Stimulated activated naive CD8-positive, alpha-beta T cell treated with anti-CD3 and anti-CD28 coated beads, Interleukin-15, Interleukin-2, amounts not matched to agents 100 ng/mL and 50 ng/mL, for 24 hours (primary cell): ENCODE data around the gene PNPLA1.
A peak's percentile ranks its signal among the peaks of the same experiment; 100 is the strongest.

Experiments used
- H3K27ac Mint-ChIP-seq: one replicate; pipeline ENCODE4 v1.8.0; 2021; ENCODE audit warnings: mild to moderate bottlenecking, mixed read lengths
- H3K27me3 Mint-ChIP-seq: one replicate; pipeline ENCODE4 v1.8.0; 2021; ENCODE audit warnings: mixed read lengths
- H3K36me3 Mint-ChIP-seq: one replicate; pipeline ENCODE4 v1.8.0; 2021; ENCODE audit warnings: low read depth, mixed read lengths
- H3K4me1 Mint-ChIP-seq: one replicate; pipeline ENCODE4 v1.8.0; 2021; ENCODE audit warnings: low read depth, mixed read lengths
- H3K4me3 Mint-ChIP-seq: one replicate; pipeline ENCODE4 v1.8.0; 2021; ENCODE audit warnings: mild to moderate bottlenecking, mixed read lengths
- H3K9me3 Mint-ChIP-seq: one replicate; pipeline ENCODE4 v1.8.0; 2021; ENCODE audit warnings: mixed read lengths

Gene PNPLA1

GRCh38 chr6:36241728-36242127 lies 28.1 kb upstream of the PNPLA1 start:
- no peaks in the 10 kb centered on the region for H3K36me3 Mint-ChIP-seq
- H3K4me1 Mint-ChIP-seq: peaks cover 17% of the 10 kb centered on the region
- no peak overlapping the region for H3K27ac Mint-ChIP-seq
- no peak overlapping the region for H3K4me3 Mint-ChIP-seq
- no peaks in the 10 kb centered on the region for H3K9me3 Mint-ChIP-seq
- peaks cover 7% of the 10 kb centered on the region for H3K27me3 Mint-ChIP-seq

GRCh38 chr6:36242161-36242560 lies 27.7 kb upstream of the PNPLA1 start:
- H3K27me3 Mint-ChIP-seq: peaks cover 7% of the 10 kb centered on the region
- H3K9me3 Mint-ChIP-seq: no peaks in the 10 kb centered on the region
- H3K36me3 Mint-ChIP-seq: no peaks in the 10 kb centered on the region
- H3K4me1 Mint-ChIP-seq: peaks cover 17% of the 10 kb centered on the region
- H3K27ac Mint-ChIP-seq: peak overlapping the region; percentile 18
- no peak overlapping the region for H3K4me3 Mint-ChIP-seq

- Mint-ChIP-seq H3K36me3 (no peaks in the 10 kb centered on the region), H3K27me3 (peaks cover 7% of the 10 kb centered on the region), H3K27ac (no peak overlapping the region), H3K4me1 (peaks cover 17% of the 10 kb centered on the region), H3K4me3 (no peak overlapping the region), H3K9me3 (no peaks in the 10 kb centered on the region)
These were observed 27.2 kb upstream of the PNPLA1 start for GRCh38 chr6:36242626-36243025.

DNA sequence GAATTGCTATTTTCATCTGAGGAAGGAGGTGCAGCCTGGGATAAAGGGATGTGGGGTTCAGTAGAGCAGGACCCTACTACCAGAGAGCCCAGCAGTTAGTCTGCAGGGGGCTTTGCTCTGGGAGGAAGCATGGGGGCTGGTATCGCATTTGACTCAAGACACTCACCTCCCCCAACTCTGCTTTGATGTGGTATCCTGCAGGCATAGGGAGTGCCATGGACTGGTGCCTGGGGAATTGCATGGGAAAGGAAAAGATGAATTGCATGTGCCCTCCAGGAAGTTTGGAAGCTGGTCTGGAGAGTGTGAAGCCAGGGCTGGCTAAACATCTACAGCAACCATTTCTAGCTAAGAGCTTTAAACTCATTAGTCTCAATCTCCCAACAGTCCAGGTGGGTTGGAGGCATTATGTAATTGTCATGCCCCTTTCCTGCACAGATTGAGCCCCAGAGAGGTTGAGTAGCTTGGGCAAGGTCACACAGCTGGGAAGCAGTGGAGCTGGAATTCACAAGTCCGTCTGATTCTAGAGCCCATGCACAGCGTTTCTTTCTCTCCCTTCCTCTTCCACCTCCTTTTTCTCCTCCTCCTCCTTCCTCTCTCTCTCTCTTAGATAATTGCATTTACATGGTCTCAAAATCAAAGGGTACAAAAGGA lies 26.2 kb upstream of the PNPLA1 start:
- no peak overlapping the region for H3K27ac Mint-ChIP-seq
- no peak overlapping the region for H3K4me3 Mint-ChIP-seq
- peaks cover 7% of the 10 kb centered on the region for H3K27me3 Mint-ChIP-seq
- H3K4me1 Mint-ChIP-seq: peaks cover 17% of the 10 kb centered on the region
- H3K36me3 Mint-ChIP-seq: no peaks in the 10 kb centered on the region
- no peaks in the 10 kb centered on the region for H3K9me3 Mint-ChIP-seq

DNA sequence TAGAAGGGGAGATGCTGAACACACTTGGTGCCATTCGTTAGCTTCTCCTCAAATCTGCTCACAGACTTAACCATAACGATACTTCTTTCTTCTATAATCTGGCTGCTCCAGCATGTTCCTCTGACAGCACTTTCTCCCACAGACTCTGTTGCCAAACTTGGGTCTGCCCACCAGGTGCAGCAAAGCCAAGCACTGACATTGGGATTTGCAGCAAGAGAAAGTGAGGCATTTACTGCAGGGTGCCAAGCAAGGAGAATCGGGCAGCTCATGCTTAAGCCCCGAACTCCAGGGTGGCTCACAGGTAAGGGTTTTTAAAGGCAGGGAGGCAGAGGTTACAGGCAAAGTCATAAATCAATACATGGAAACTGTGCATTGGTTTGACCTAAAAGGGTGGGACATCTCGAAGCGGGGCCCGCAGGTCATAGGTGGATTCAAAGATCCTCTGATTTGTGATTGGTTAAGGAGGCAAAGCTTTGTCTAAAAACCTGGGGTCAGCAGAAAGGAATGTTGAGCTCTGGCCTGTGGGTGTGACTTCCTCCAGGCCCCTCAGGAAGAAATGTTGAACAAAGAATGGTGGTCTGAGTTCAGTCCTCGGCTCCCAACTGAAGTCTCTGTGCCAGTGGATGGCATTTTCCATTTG lies 25.1 kb upstream of the PNPLA1 start:
- Mint-ChIP-seq H3K36me3 (no peaks in the 10 kb centered on the region), H3K4me3 (no peak overlapping the region), H3K9me3 (no peaks in the 10 kb centered on the region), H3K27me3 (peaks cover 7% of the 10 kb centered on the region), H3K27ac (no peak overlapping the region), H3K4me1 (peaks cover 17% of the 10 kb centered on the region)

DNA sequence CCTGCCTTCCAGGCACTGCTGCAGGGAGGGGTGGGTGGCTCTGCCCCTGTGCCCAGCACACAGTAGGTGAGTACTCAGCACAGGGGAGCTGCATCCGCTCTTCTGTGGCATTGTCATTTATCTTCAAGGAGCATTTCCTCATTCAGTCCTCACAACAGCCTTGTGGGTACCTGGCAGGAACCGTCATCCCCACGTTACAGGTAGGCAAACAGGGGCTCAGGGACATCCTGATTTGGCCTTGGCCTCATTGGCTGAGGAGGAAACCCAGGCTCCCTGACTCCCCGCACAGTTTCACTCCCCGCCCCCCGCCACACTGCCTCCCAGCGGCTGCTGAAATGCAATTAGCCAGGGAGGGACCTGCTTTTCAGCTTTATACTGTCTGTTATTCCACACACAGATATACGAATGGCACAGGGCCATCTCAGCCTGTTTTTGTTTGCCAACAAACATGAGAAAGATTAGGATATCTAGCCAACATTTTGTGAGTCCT lies 24.2 kb upstream of the PNPLA1 start:
- Mint-ChIP-seq H3K4me3 (no peak overlapping the region), H3K36me3 (no peaks in the 10 kb centered on the region), H3K27ac (no peak overlapping the region), H3K9me3 (no peaks in the 10 kb centered on the region), H3K27me3 (peaks cover 7% of the 10 kb centered on the region), H3K4me1 (peaks cover 17% of the 10 kb centered on the region)

DNA sequence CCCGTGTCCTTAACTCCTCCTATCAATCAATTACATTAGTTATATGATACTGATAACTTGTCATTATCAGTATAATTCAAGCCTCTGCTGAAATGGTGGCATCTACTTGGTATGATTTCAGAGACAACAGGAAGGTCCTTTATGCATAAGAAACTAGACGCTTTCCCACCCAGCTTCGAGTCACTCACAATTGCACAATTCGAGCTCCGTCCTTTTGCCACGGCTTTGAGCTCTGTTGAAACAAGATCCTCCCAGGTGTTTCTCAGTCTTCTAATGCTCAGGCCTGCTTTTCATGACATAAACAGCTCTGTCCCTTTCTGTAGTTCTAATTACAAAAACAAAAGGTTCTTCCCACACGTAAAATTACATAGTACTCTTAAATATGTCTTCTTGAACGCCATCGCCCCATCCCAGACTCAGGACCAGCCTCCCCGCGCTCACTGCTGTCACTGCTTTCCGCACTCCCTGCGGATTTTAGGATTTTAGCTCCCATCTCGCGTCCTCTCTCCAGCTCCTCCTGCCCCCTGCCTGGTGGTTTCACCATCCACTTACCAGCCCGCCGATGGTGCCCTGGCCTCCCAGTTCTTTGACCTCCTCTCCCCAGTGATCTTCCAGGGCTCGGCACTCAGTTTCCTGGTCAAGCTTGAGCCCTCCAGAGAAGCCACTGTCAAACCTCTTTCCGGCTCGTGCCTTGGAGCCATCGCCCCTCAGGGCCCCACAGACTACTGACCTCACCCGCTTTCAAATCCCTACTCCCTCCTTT lies 23.2 kb upstream of the PNPLA1 start:
- Mint-ChIP-seq H3K27me3 (peaks cover 7% of the 10 kb centered on the region), H3K36me3 (no peaks in the 10 kb centered on the region), H3K27ac (no peak overlapping the region), H3K9me3 (no peaks in the 10 kb centered on the region), H3K4me1 (peaks cover 13% of the 10 kb centered on the region), H3K4me3 (no peak overlapping the region)

DNA sequence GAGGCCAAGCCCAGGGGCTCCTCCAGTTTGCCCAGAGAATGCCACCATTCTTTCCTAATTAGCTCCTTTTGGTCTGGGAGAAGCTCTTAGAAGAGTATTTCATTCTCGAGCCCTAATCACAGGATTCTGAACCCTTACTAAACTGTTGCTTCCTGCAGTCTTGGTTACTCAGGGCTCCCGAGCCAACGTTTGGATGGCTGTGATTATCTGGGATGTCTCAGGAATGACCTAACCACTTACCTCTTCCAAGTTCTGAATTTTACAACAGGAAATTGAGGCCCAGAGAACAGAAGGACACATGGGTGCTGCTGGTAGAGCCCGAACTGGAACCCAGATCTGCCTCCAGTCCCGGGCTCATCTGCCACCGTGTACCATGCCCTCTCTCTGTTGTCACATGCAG lies 22.2 kb upstream of the PNPLA1 start:
- peaks cover 3% of the 10 kb centered on the region for H3K4me1 Mint-ChIP-seq
- H3K36me3 Mint-ChIP-seq: no peaks in the 10 kb centered on the region
- H3K9me3 Mint-ChIP-seq: no peaks in the 10 kb centered on the region
- H3K4me3 Mint-ChIP-seq: no peak overlapping the region
- H3K27me3 Mint-ChIP-seq: peaks cover 6% of the 10 kb centered on the region
- H3K27ac Mint-ChIP-seq: no peak overlapping the region

GRCh38 chr6:36248980-36249379 lies 20.9 kb upstream of the PNPLA1 start:
- no peaks in the 10 kb centered on the region for H3K9me3 Mint-ChIP-seq
- no peaks in the 10 kb centered on the region for H3K4me1 Mint-ChIP-seq
- no peak overlapping the region for H3K27ac Mint-ChIP-seq
- H3K4me3 Mint-ChIP-seq: no peak overlapping the region
- H3K27me3 Mint-ChIP-seq: no peaks in the 10 kb centered on the region
- no peaks in the 10 kb centered on the region for H3K36me3 Mint-ChIP-seq

GRCh38 chr6:36249536-36249935 lies 20.3 kb upstream of the PNPLA1 start:
- H3K27me3 Mint-ChIP-seq: no peaks in the 10 kb centered on the region
- no peaks in the 10 kb centered on the region for H3K4me1 Mint-ChIP-seq
- H3K36me3 Mint-ChIP-seq: no peaks in the 10 kb centered on the region
- H3K9me3 Mint-ChIP-seq: no peaks in the 10 kb centered on the region
- H3K27ac Mint-ChIP-seq: no peak overlapping the region
- H3K4me3 Mint-ChIP-seq: no peak overlapping the region

- Mint-ChIP-seq H3K4me3 (no peak overlapping the region), H3K27me3 (no peaks in the 10 kb centered on the region), H3K9me3 (no peaks in the 10 kb centered on the region), H3K27ac (no peak overlapping the region), H3K4me1 (no peaks in the 10 kb centered on the region), H3K36me3 (no peaks in the 10 kb centered on the region)
These were observed 17.9 kb upstream of the PNPLA1 start for GRCh38 chr6:36252005-36252404.

- Mint-ChIP-seq H3K4me3 (no peak overlapping the region), H3K27me3 (peaks cover 9% of the 10 kb centered on the region), H3K9me3 (peaks cover 6% of the 10 kb centered on the region), H3K27ac (no peak overlapping the region), H3K4me1 (no peaks in the 10 kb centered on the region), H3K36me3 (no peaks in the 10 kb centered on the region)
These were observed 6.4 kb upstream of the PNPLA1 start for GRCh38 chr6:36263390-36264000.

- peaks cover 4% of the 10 kb centered on the region for H3K27me3 Mint-ChIP-seq
- H3K9me3 Mint-ChIP-seq: peaks cover 6% of the 10 kb centered on the region
- no peaks in the 10 kb centered on the region for H3K36me3 Mint-ChIP-seq
- no peaks in the 10 kb centered on the region for H3K4me1 Mint-ChIP-seq
- H3K4me3 Mint-ChIP-seq: no peak overlapping the region
- no peak overlapping the region for H3K27ac Mint-ChIP-seq
These were observed 4.1 kb upstream of the PNPLA1 start for GRCh38 chr6:36265744-36266143.

GRCh38 chr6:36266913-36267644 lies 2.8 kb upstream of the PNPLA1 start:
- H3K4me1 Mint-ChIP-seq: no peaks in the 10 kb centered on the region
- no peaks in the 10 kb centered on the region for H3K36me3 Mint-ChIP-seq
- no peak overlapping the region for H3K4me3 Mint-ChIP-seq
- peaks cover 8% of the 10 kb centered on the region for H3K27me3 Mint-ChIP-seq
- no peak overlapping the region for H3K27ac Mint-ChIP-seq
- peaks cover 6% of the 10 kb centered on the region for H3K9me3 Mint-ChIP-seq
